Stimulated activated memory B cell treated with anti-CD40 and anti-IgM and Interleukin-4, amounts not matched to agents 10 μg/mL and 1 μg/mL and 100 μg/mL, for 72 hours (primary cell): ENCODE measurements around the gene ABLIM3.

Experiments
- ATAC-seq: fragments of 150-1000 bp; cut with Tn5 transposase; 2 replicates; pipeline ENCODE4 v1.10.0; 2021
- H3K27ac Mint-ChIP-seq: one replicate; pipeline ENCODE4 v1.8.0; 2022; ENCODE audit warnings: mild to moderate bottlenecking, mixed read lengths
- H3K27me3 Mint-ChIP-seq: one replicate; pipeline ENCODE4 v1.8.0; 2022; ENCODE audit warnings: mixed read lengths
- H3K36me3 Mint-ChIP-seq: one replicate; pipeline ENCODE4 v1.8.0; 2022; ENCODE audit warnings: mixed read lengths
- H3K4me1 Mint-ChIP-seq: one replicate; pipeline ENCODE4 v1.8.0; 2022; ENCODE audit warnings: mixed read lengths
- H3K4me3 Mint-ChIP-seq: one replicate; pipeline ENCODE4 v1.8.0; 2022; ENCODE audit warnings: mild to moderate bottlenecking, moderate library complexity, mixed read lengths
- H3K9me3 Mint-ChIP-seq: one replicate; pipeline ENCODE4 v1.8.0; 2022; ENCODE audit warnings: mixed read lengths

Gene ABLIM3

GRCh38 chr5:149162401-149163084 lies 21.2 kb downstream of the ABLIM3 start:
- Mint-ChIP-seq H3K27ac (no peak overlapping the region), H3K4me1 (no peaks in the 10 kb centered on the region), H3K4me3 (no peak overlapping the region), H3K36me3 (no peaks in the 10 kb centered on the region), H3K9me3 (no peaks in the 10 kb centered on the region), H3K27me3 (peaks cover 10% of the 10 kb centered on the region)
- ATAC-seq = peak; percentile 64

- Mint-ChIP-seq H3K36me3 (no peaks in the 10 kb centered on the region), H3K27me3 (peaks cover 20% of the 10 kb centered on the region), H3K4me1 (no peaks in the 10 kb centered on the region), H3K4me3 (no peak overlapping the region), H3K9me3 (no peaks in the 10 kb centered on the region), H3K27ac (no peak overlapping the region)
- ATAC-seq = no peak
These were observed 23.4 kb downstream of the ABLIM3 start for GRCh38 chr5:149164731-149165130.

DNA sequence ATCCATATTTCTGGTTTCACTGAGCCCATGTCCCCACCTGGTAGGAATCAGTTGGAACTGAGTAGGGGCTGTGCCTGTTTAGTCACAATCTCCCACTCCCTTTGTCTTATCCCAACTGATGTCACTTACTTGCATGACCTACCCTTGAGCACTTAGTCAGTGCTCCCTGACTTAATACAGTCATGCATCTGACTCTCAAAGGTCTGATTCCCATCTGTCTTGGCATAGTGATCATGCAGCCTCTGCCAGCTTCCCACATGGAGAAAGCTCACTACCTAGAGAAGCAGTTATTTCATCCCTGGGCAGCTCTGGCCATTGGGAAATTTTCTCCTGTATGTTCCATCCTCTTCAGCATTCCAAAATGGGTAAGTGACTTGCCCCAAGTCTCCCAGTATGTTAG lies 24.8 kb downstream of the ABLIM3 start:
- peaks cover 30% of the 10 kb centered on the region for H3K27me3 Mint-ChIP-seq
- no peaks in the 10 kb centered on the region for H3K4me1 Mint-ChIP-seq
- no peak overlapping the region for H3K4me3 Mint-ChIP-seq
- H3K9me3 Mint-ChIP-seq = no peaks in the 10 kb centered on the region
- no peak overlapping the region for H3K27ac Mint-ChIP-seq
- no peaks in the 10 kb centered on the region for H3K36me3 Mint-ChIP-seq
- no peak for ATAC-seq

- H3K36me3 Mint-ChIP-seq = no peaks in the 10 kb centered on the region
- ATAC-seq = no peak
- H3K9me3 Mint-ChIP-seq = no peaks in the 10 kb centered on the region
These were observed 25.4 kb downstream of the ABLIM3 start for GRCh38 chr5:149166591-149167100.

DNA sequence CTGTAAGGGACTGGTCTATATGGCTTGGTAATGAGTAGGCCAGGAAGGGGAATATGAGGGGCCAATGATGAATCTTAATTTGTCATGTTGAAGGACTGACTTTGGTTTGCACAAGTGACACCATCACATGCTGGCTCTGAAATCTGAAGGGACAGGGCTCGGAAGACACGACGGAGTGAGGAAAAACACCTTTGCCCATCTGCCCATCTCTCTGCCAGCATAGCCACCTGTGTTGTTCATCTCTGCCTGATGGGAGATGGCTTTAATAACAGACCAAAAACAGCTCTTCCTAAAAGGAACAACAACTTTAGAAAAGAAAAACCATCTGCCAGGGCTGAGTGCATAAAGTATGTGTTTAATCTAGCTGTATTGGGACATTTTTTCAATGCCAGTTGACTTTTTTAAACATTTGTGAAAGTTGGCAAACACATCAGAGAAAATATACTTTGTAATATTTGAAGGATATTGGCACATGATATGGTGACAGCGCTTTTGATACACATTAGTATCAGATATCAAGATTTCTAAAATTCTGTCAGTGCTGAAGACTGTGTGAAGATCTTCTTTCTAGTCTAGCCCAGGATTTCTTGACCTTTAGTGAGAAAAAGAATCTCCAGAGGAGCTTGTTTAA lies 27.1 kb downstream of the ABLIM3 start:
- no peaks in the 10 kb centered on the region for H3K4me1 Mint-ChIP-seq
- ATAC-seq = no peak
- H3K9me3 Mint-ChIP-seq = no peaks in the 10 kb centered on the region
- H3K27me3 Mint-ChIP-seq = peaks cover 36% of the 10 kb centered on the region
- H3K36me3 Mint-ChIP-seq = no peaks in the 10 kb centered on the region
- no peak overlapping the region for H3K4me3 Mint-ChIP-seq
- H3K27ac Mint-ChIP-seq = no peak overlapping the region

More at GRCh38 chr5:149166591-149167100, 25.4 kb downstream of the ABLIM3 start:
- Mint-ChIP-seq H3K4me1 (no peaks in the 10 kb centered on the region), H3K27ac (no peak overlapping the region), H3K27me3 (peaks cover 27% of the 10 kb centered on the region), H3K4me3 (no peak overlapping the region)

GRCh38 chr5:149170299-149170698 lies 29.0 kb downstream of the ABLIM3 start:
- no peak for ATAC-seq
- H3K9me3 Mint-ChIP-seq = no peaks in the 10 kb centered on the region
- no peak overlapping the region for H3K4me3 Mint-ChIP-seq
- no peak overlapping the region for H3K27ac Mint-ChIP-seq
- no peaks in the 10 kb centered on the region for H3K4me1 Mint-ChIP-seq
- H3K36me3 Mint-ChIP-seq = no peaks in the 10 kb centered on the region
- peaks cover 36% of the 10 kb centered on the region for H3K27me3 Mint-ChIP-seq

DNA sequence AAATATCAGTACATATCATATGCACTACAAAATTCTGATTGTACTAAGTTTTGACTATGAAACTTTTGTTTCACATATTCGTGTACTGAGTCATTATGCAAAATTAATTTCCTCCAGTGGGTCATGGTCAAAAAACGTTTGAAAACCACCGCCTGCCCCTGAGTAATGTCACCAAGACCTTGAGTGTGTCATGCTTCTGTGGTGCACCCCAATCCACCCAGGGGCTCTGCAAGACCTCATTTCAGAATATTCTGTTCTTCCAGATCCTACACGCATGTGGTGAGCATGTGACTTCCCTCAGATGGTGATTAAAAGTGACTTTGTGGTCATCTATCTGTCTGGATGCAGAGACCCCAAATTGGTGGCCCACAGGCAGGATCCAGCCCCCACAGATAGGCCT lies 31.0 kb downstream of the ABLIM3 start:
- peak; percentile 71 for ATAC-seq

GRCh38 chr5:149172709-149173505 lies 31.6 kb downstream of the ABLIM3 start:
- H3K27ac Mint-ChIP-seq = no peak overlapping the region

More for the DNA sequence above, 31.0 kb downstream of the ABLIM3 start:
- H3K9me3 Mint-ChIP-seq = no peaks in the 10 kb centered on the region
- H3K4me3 Mint-ChIP-seq = no peak overlapping the region
- H3K27me3 Mint-ChIP-seq = peaks cover 42% of the 10 kb centered on the region
- H3K4me1 Mint-ChIP-seq = no peaks in the 10 kb centered on the region
- no peak overlapping the region for H3K27ac Mint-ChIP-seq
- H3K36me3 Mint-ChIP-seq = no peaks in the 10 kb centered on the region

DNA sequence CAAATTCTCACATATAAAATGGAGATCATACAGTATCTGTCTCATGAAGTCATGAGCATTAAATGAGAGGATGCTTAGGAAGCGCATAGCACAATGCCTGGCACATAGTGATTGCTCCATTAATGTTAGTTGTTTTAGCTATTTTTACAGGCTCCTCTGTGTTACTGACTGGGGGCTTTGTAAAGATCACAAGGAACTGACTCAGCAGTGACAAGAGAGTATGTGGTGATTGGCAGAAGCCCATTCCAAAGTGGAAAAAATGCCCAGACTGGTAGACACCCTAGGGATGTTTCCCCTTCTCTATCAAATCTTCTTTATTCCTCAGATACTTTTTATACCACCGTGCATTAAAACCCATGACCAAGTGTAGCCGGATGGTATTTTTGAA lies 33.5 kb downstream of the ABLIM3 start:
- H3K9me3 Mint-ChIP-seq = no peaks in the 10 kb centered on the region
- no peaks in the 10 kb centered on the region for H3K36me3 Mint-ChIP-seq
- peaks cover 41% of the 10 kb centered on the region for H3K27me3 Mint-ChIP-seq
- H3K27ac Mint-ChIP-seq = no peak overlapping the region
- H3K4me1 Mint-ChIP-seq = no peaks in the 10 kb centered on the region
- no peak overlapping the region for H3K4me3 Mint-ChIP-seq
- no peak for ATAC-seq

More at GRCh38 chr5:149172709-149173505, 31.6 kb downstream of the ABLIM3 start:
- Mint-ChIP-seq H3K9me3 (no peaks in the 10 kb centered on the region), H3K4me3 (no peak overlapping the region), H3K27me3 (peaks cover 38% of the 10 kb centered on the region), H3K36me3 (no peaks in the 10 kb centered on the region), H3K4me1 (no peaks in the 10 kb centered on the region)
- peak; percentile 14 for ATAC-seq

GRCh38 chr5:149175346-149176105 lies 34.2 kb downstream of the ABLIM3 start:
- no peak for ATAC-seq
- peaks cover 36% of the 10 kb centered on the region for H3K27me3 Mint-ChIP-seq

GRCh38 chr5:149177339-149177843 lies 36.1 kb downstream of the ABLIM3 start:
- H3K4me3 Mint-ChIP-seq = no peak overlapping the region

More at GRCh38 chr5:149175346-149176105, 34.2 kb downstream of the ABLIM3 start:
- Mint-ChIP-seq H3K4me1 (no peaks in the 10 kb centered on the region), H3K9me3 (no peaks in the 10 kb centered on the region), H3K4me3 (no peak overlapping the region), H3K36me3 (no peaks in the 10 kb centered on the region), H3K27ac (no peak overlapping the region)

GRCh38 chr5:149177911-149178565 lies 36.7 kb downstream of the ABLIM3 start:
- peaks cover 39% of the 10 kb centered on the region for H3K27me3 Mint-ChIP-seq
- H3K36me3 Mint-ChIP-seq = no peaks in the 10 kb centered on the region
- H3K9me3 Mint-ChIP-seq = no peaks in the 10 kb centered on the region
- no peaks in the 10 kb centered on the region for H3K4me1 Mint-ChIP-seq
- ATAC-seq = no peak
- H3K4me3 Mint-ChIP-seq = no peak overlapping the region
- no peak overlapping the region for H3K27ac Mint-ChIP-seq

More at GRCh38 chr5:149177339-149177843, 36.1 kb downstream of the ABLIM3 start:
- Mint-ChIP-seq H3K4me1 (no peaks in the 10 kb centered on the region), H3K9me3 (no peaks in the 10 kb centered on the region), H3K27ac (no peak overlapping the region), H3K27me3 (peaks cover 39% of the 10 kb centered on the region), H3K36me3 (no peaks in the 10 kb centered on the region)
- ATAC-seq = no peak

GRCh38 chr5:149181732-149182131 lies 40.4 kb downstream of the ABLIM3 start:
- no peak overlapping the region for H3K27ac Mint-ChIP-seq
- H3K36me3 Mint-ChIP-seq = no peaks in the 10 kb centered on the region
- H3K4me1 Mint-ChIP-seq = no peaks in the 10 kb centered on the region
- no peak for ATAC-seq
- H3K4me3 Mint-ChIP-seq = no peak overlapping the region
- no peaks in the 10 kb centered on the region for H3K9me3 Mint-ChIP-seq
- H3K27me3 Mint-ChIP-seq = peaks cover 55% of the 10 kb centered on the region

- no peak for ATAC-seq
- H3K27me3 Mint-ChIP-seq = peaks cover 55% of the 10 kb centered on the region
- no peak overlapping the region for H3K27ac Mint-ChIP-seq
- H3K9me3 Mint-ChIP-seq = no peaks in the 10 kb centered on the region
- no peaks in the 10 kb centered on the region for H3K36me3 Mint-ChIP-seq
- no peak overlapping the region for H3K4me3 Mint-ChIP-seq
- H3K4me1 Mint-ChIP-seq = no peaks in the 10 kb centered on the region
These were observed 40.9 kb downstream of the ABLIM3 start for GRCh38 chr5:149182241-149182640.
